HG03066 (cell line): ENCODE measurements around the gene SLC35F3.

ENCODE experiments used
- ATAC-seq: cut with Tn5 transposase; IDR thresholded peaks from one replicate; pipeline ENCODE4 v1.9.1; 2021; ENCODE audit warnings: low read depth; ENCODE audit not compliant: unreplicated experiment

Gene SLC35F3

DNA sequence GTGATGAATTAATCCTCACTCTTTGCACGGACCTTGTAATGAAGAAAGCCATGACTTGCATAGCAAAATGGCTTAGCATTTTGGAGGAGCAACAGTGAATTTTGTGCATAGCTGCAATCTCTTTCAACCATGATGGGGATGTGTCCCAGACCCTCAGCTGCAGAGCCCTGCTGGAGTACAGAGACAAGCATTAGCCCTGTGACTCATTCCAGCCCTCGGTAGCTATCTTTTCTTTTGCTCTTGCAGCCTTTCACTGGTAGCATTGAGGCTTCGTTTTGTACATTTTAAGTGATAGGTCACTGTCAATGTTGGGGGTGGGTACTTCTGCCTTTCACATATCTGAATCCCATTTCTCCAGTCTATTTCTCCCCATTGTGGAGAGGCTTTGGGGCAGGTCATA, 58.4 kb downstream of the SLC35F3 start:
- no peak for ATAC-seq

GRCh38 chr1:233965856-233966255, 61.4 kb downstream of the SLC35F3 start:
- no peak for ATAC-seq

DNA sequence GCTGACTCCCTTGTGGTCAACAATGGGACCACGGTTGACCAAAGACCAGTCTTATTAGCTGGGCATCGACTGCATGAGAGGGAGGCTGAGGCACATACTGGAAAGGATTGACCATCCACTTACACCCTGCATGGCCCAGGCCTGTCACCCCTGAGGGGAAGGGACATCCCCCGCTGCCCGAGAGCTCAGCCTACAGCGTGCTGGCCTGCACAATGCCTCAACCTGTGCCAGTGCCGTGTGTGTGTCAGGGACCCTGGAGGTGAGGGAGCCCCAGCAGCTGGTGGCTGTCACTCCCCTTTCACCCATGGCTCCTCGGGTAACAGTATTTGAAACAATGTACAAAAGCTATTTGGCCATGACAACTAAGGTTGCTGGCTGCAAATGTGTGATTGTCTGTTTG, 67.3 kb downstream of the SLC35F3 start:
- ATAC-seq = no peak

GRCh38 chr1:233972563-233972950, 68.1 kb downstream of the SLC35F3 start:
- no peak for ATAC-seq

DNA sequence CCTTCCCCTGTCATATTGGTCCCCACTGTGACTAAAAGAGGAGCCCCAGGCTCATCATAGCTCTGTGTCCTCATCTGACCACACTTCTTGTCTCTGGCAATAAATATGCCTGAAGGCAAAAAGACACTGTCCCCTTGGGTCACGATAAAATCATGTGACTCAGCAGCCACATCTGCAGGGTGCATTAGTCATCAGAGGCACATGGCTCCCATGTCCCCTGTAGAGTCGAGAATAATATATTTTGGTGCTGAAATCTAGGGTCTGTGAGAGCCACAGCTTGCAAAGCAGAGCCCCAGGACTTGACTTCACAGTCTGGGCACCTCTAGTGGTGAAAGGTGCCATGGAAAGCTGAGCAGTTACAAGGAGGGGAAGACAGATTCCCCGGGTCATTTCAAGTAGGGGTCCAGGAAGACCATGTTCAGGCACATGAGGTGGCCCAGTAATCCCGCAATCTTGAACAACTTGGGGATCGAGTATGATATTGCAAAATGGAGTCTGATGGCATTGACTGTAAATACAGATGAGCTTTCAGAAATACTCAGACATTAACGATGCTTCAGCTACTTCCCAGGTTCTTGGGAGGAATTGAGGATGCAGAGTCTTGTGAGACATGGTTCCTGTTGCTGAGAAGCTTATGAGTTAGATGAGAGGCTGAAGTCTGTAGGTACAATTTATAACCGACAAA, 68.6 kb downstream of the SLC35F3 start:
- ATAC-seq = no peak

GRCh38 chr1:233975486-233975885, 71.0 kb downstream of the SLC35F3 start:
- no peak for ATAC-seq

DNA sequence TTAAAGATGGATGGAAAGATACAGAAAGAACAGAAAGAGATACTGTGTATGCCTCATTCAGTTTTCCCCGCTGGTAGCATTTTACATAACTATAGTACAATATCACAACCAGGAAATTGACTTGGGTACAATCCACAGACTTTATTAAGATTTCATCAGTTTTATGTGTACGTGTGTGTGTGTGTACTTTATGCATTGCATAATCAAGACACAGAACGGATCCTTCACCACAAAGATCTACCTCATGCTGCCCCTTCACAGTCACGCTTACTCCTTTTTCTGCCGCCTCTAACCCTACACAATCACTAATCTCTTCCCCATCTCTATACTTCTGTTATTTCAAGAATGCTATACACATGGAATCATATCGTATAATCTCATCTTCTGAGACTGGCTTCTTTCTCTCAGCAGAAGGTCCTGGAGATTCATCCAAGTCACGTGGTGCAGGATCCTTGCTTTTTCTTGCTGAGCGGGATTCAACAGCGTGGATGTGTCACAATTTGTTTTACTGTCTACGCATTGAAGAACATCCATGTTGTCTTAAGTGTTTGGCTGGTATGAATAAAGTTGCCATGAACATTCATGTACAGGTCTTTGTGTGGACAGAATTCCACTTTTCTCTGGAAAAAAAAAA, 76.7 kb downstream of the SLC35F3 start:
- ATAC-seq = no peak

DNA sequence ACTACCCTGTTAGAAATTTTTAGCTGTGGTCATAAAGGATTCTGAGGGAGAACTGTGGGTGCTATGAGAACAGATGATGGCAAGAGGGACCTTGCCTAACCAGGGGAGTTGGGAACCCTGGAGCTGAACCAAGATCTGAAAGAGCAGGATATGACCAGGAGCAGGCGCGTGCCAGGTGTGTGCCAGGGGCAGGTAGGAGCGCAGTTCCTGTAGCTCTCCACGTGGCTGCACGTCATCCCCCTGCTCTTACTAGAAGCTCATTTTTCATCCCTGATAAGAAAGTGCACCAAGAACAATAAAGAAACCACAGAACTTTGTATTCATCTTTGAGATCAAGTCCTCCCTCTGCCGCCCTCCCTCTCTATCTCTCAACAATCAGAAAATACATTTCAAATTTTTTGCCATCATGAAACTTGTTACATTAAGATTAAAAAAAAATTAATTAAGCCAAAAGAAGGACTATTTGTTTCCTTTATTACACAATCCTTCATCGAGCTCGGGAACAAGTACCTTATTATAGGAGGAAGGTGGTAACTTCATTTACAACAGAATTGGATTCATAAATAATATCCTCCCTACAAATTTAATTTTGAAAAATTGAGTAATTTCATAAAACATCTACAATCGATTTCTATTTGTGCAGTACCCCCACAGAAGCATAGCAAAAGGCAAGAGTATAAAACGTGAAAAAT, 78.5 kb downstream of the SLC35F3 start:
- no peak for ATAC-seq

DNA sequence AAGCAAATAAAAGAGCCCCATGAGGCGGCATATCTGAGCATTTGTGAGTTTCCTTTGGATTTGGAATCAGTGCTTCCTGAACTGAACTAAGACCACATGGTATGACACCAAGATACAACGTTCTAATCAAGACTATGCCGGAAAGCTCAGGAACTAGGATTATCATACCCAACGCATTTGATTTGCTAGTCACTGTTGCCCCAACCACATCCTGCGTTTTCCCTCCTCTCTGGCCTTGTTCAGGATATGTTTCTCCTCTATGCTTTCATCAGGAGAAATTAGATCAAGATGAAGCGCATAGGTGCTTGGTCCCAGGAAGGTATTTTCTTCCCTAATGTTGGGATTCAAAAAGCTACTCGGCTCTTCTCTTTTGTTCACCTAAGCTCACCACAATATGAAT, 79.3 kb downstream of the SLC35F3 start:
- ATAC-seq = no peak

GRCh38 chr1:233988963-233989696, 84.7 kb downstream of the SLC35F3 start:
- ATAC-seq = no peak

DNA sequence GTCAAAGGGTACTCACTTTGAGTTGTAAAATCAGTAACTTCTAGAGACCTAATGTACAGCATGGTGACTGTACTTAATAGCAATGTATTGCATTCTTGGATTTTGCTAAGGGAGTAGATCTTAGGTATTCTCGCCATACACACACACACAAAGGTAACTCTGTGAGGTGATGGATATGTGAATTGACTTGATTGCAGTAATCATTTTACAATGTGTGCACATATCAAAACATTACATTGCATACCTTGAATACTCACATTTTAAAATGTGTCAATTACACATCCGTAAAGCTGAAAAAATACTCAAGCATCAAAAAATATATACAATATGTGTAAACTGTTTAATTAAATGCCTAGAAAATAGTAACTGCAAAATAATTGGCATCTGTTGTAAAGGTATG, 86.0 kb downstream of the SLC35F3 start:
- ATAC-seq = no peak

DNA sequence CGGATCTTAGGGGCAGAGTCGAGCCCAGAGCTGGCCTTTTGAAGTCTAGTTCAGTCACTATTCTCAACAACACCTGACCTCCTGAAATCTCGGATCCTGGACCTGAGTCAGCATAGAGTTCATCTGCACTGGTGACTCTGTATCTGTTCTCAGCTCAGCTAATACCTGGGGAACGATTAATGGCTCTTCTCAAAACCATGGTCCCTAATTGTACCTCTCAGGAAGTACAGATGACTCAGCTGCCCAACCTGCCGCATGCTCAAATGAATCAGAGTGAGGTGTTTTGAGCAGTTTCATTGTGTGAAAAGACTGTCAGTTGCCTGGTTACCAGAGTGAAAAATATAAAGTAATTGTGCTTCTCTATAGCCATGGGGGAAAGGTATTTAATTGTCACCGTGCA, 89.2 kb downstream of the SLC35F3 start:
- no peak for ATAC-seq

- ATAC-seq = no peak
These were observed 89.6 kb downstream of the SLC35F3 start for GRCh38 chr1:233994112-233994511.

- ATAC-seq = no peak
These were observed 94.0 kb downstream of the SLC35F3 start for GRCh38 chr1:233998456-233998855.

DNA sequence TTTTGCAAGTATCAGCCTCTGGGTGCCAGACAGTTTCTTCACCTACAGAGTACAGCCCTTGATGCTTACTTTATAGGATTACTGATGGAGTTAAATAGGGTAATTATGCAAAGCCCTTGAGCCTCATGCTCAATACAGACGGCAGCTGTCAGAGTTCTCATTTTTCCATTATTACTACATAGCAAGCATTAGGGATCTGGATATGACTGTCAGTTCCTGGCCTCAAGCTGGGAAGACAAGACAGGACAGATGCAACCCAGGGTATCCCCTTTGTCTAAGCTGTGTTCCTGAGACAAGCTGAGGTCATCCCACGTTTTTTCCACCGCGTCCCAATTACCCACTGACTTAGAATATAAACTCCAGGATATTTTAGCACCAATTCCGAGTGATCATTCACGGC, 94.4 kb downstream of the SLC35F3 start:
- ATAC-seq = no peak

- ATAC-seq = no peak
These were observed 96.1 kb downstream of the SLC35F3 start for GRCh38 chr1:234000557-234001041.

DNA sequence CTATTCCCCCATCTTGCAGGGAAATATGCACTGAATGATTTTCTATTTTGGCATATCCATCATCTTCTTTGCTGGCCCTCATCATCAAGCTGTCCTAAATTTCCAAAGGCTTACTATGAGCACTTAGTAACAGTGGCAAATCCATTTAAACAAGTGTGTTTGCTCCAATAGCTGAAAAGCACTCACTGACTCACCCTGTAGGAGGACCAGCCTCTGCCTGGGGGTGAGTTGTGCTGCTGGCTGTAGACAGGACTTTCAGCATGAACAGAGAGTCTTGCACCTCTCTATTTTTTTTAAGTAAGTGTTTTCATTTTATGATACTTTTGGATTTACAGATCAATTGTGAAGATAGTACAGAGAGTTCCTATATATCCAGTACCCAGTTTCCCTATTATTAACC, 97.3 kb downstream of the SLC35F3 start:
- no peak for ATAC-seq

DNA sequence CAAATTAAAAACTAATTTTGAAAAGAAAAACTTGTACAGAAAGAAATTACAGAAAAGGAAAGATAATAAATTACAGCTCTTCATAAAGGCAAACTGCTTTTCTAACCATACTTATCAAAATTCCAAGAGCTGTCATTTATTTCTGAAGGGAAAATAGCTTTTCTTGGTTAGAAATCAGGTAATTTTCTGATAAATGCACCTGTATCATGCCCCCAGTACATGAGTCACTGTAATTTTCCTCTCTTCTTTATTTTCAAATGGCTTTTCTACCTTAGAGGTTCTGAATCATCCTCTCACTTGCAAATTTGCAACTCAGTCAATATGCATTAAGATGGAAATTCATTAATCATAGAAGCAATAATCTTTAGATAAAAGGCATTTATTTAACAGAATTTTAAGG, 100.1 kb downstream of the SLC35F3 start:
- no peak for ATAC-seq

DNA sequence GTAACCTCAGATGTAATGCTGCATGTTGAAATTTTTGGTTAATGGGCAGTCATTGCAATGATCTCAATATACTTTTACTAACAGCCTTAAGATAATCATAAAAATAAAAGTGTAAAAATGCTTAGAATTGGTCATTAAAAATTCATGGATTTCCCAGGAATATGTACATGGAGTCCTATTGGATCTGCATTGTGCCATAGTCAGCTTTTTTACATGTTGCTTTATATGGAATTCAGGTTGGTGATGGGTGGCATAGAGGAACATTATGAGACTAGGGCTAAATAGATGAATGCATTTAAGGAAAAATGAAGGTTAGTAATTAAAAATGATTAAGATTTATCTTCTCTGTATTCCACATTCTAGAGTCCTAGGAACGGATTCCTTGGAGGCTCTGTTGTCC, 103.2 kb downstream of the SLC35F3 start:
- no peak for ATAC-seq

DNA sequence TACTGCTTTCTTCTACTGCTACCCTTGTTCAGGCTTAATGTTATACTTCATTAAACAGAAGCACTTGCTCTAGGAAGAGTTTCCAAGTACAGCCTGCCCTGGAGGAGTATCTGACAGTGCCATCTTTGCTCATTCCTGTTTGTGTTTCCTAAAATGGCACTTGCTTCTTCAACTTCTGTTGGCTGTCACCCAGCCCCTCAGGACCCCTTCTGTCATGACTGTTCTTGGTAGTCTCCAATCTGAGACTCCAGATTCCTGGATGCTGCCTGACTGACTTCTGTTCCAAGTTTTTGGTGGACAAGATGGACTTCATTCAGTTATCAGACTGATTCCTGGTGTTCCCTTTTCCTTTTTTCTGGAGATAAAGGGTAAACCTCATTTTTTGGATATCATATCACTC, 104.1 kb downstream of the SLC35F3 start:
- no peak for ATAC-seq

DNA sequence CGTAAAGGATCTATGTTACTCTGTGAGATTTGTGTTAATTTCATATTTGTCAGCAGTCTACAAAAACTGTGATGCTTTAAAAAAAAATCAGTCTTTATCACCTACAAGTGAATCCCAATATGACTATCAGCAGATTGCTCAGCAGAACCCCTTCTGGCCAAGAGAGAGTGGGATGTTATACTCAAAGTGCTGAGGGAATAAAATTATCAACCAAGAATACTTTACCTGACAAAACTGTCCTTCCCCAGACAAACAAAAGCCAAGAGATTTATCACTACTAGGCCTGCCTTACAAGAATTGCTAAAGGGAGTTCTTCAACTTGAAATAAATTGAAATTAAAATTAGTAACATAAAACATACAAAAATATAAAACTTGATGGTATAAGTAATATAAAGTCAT, 105.2 kb downstream of the SLC35F3 start:
- no peak for ATAC-seq
